GM20000 (cell line): Measurements from ENCODE around the gene SGPL1.
A peak's percentile ranks its signal among the peaks of the same experiment; 100 is the strongest.

Source experiments
- DNase-seq: peaks from one replicate; pipeline ENCODE4 v3.0.0; 2012; ENCODE audit warnings: low spot score
- CTCF ChIP-seq: IDR thresholded peaks from 2 replicates; pipeline ENCODE4 v1.5.1; 2012; ENCODE audit warnings: mild to moderate bottlenecking, control low read depth; ENCODE audit errors: extremely low read depth, missing control alignments

SGPL1 gene

GRCh38 chr10:70874061-70874460 lies 58.3 kb downstream of the SGPL1 start:
- TF ChIP-seq CTCF, result no peak

GRCh38 chr10:70879207-70879606 lies 63.5 kb downstream of the SGPL1 start:
- DNase-seq, result no peak
- TF ChIP-seq CTCF, result no peak

More at GRCh38 chr10:70874061-70874460, 58.3 kb downstream of the SGPL1 start:
- DNase-seq, result no peak

- peak; percentile 81 for DNase-seq
- peak; percentile 70 for TF ChIP-seq CTCF
Observed at GRCh38 chr10:70880077-70880534, 64.4 kb downstream of the SGPL1 start.

- TF ChIP-seq CTCF, result no peak
- DNase-seq, result no peak
Observed at GRCh38 chr10:70884741-70885140, 69.0 kb downstream of the SGPL1 start.

GRCh38 chr10:70885481-70885880 lies 69.7 kb downstream of the SGPL1 start:
- DNase-seq, result no peak
- no peak for TF ChIP-seq CTCF

GRCh38 chr10:70885931-70886903 lies 70.5 kb downstream of the SGPL1 start:
- TF ChIP-seq CTCF, result no peak
- DNase-seq, result no peak

GRCh38 chr10:70886921-70887665 lies 71.3 kb downstream of the SGPL1 start:
- no peak for DNase-seq
- TF ChIP-seq CTCF, result no peak
